Activated CD4-positive, alpha-beta T cell treated with anti-CD3 and anti-CD28 coated beads, Interleukin-10, Interleukin-2, amounts not matched to agents 100 ng/mL and 50 ng/mL, durations not matched to agents 16 hours and 8 hours (primary cell): ENCODE measurements around the gene RBM43.
"Not testable (repeated sequence)": the region's sequence is repeated elsewhere in the genome, so short reads cannot be mapped to it uniquely, and the experiment has no call there.

Source experiments
- DNase-seq: peaks from one replicate; pipeline ENCODE4 v3.0.0-alpha.2; 2020

The RBM43 gene

GRCh38 chr2:151267537-151267936 is 5.9 kb upstream of the RBM43 start:
- DNase-seq: no peak

GRCh38 chr2:151265991-151266390 is 4.3 kb upstream of the RBM43 start:
- no peak for DNase-seq

- DNase-seq: no peak
Measured at GRCh38 chr2:151264157-151264825, 2.6 kb upstream of the RBM43 start.

- DNase-seq: no peak
Measured at GRCh38 chr2:151262629-151263028, 966 bp upstream of the RBM43 start.

- DNase-seq: no peak
Measured at GRCh38 chr2:151261977-151262291, 271 bp upstream of the RBM43 start.

- DNase-seq: no peak
Measured at GRCh38 chr2:151260573-151261230, 961 bp downstream of the RBM43 start.

GRCh38 chr2:151258121-151258520 is 3.5 kb downstream of the RBM43 start:
- no peak for DNase-seq

GRCh38 chr2:151252646-151253045 is 9.0 kb downstream of the RBM43 start:
- DNase-seq: no peak

- no peak for DNase-seq
Measured at GRCh38 chr2:151251012-151251411, 10.7 kb downstream of the RBM43 start.

GRCh38 chr2:151247432-151247831 is 14.2 kb downstream of the RBM43 start:
- DNase-seq: no peak

- no peak for DNase-seq
Measured at GRCh38 chr2:151246152-151246551, 15.5 kb downstream of the RBM43 start.

- no peak for DNase-seq
Measured at GRCh38 chr2:151243468-151243867, 18.2 kb downstream of the RBM43 start.

- DNase-seq: no peak
Measured at GRCh38 chr2:151241224-151241623, 20.4 kb downstream of the RBM43 start.

GRCh38 chr2:151240433-151240832 is 21.2 kb downstream of the RBM43 start:
- no peak for DNase-seq

GRCh38 chr2:151239624-151240023 is 22.0 kb downstream of the RBM43 start:
- DNase-seq: no peak

- DNase-seq: peak; percentile 53
Measured at GRCh38 chr2:151238527-151239487, 22.9 kb downstream of the RBM43 start.

GRCh38 chr2:151237422-151238025 is 24.1 kb downstream of the RBM43 start:
- DNase-seq: peak; percentile 16

GRCh38 chr2:151233760-151234159 is 27.9 kb downstream of the RBM43 start:
- DNase-seq: not testable (repeated sequence)

- not testable (repeated sequence) for DNase-seq
Measured at GRCh38 chr2:151233288-151233687, 28.4 kb downstream of the RBM43 start.

GRCh38 chr2:151230627-151231140 is 31.0 kb downstream of the RBM43 start:
- no peak for DNase-seq

GRCh38 chr2:151228847-151229512 is 32.7 kb downstream of the RBM43 start:
- DNase-seq: no peak

GRCh38 chr2:151217343-151217742 is 44.3 kb downstream of the RBM43 start:
- DNase-seq: no peak
